B cell (primary cell): ENCODE data around the gene PMF1. TPM values are rescaled to one million over a fixed set of nuclear protein-coding genes. Genes with fewer than 3 reads are reported as not detected.

Source experiments
- ATAC-seq: fragments of 200-7000 bp; cut with Tn5 transposase; one replicate; pipeline ENCODE4 v1.10.0; 2021; ENCODE audit warnings: low read depth, mild to moderate bottlenecking, moderate number of reproducible peaks, moderate library complexity
- CTCF ChIA-PET: fragments of 350-600 bp; sonication (Branson Sonifier 250); formaldehyde crosslinking; loops from one replicate; lab custom pipeline; 2021; ENCODE audit warnings: antibody characterized with exemption, inconsistent platforms; lab: Charles Lee
- POLR2A ChIA-PET: fragments of 350-600 bp; sonication (Branson Sonifier 250); formaldehyde crosslinking; loops from one replicate; lab custom pipeline; 2021; ENCODE audit warnings: antibody characterized with exemption; lab: Charles Lee
- DNase-seq: peaks from one replicate; pipeline ENCODE4 v3.0.0; 2013
- H2AFZ ChIP-seq: 2 replicates; pipeline ENCODE4 v1.6.1; 2012; ENCODE audit warnings: mild to moderate bottlenecking, low read depth, low read length; ENCODE audit not compliant: insufficient read depth, poor library complexity, severe bottlenecking
- H3K27ac ChIP-seq, 2 donors: 1 replicate in 1 of 2; 2 replicates in 1 of 2; pipeline ENCODE4 v1.5.1; 2012 to 2013; ENCODE audit warnings: low read length in 2 of 2, mild to moderate bottlenecking in 2 of 2, moderate library complexity in 1 of 2
- H3K27me3 ChIP-seq, 4 experiments: fragments of 200-600 bp in 1 of 4; sonication (generic) in 1 of 4; replicated peaks in 1 of 4; 1 replicate in 2 of 4; 2 replicates in 2 of 4; pipeline versions ENCODE4 v1.6.1 to v1.7.0; 2013 to 2016; ENCODE audit warnings: low read length in 3 of 4, mild to moderate bottlenecking in 2 of 4, mixed read lengths in 1 of 4, moderate library complexity in 1 of 4; ENCODE audit not compliant: insufficient read depth in 4 of 4, control insufficient read depth in 3 of 4; ENCODE audit errors: control extremely low read depth in 1 of 4
- H3K36me3 ChIP-seq, 2 experiments: replicated peaks in 1 of 2; 1 replicate in 1 of 2; 2 replicates in 1 of 2; pipeline versions ENCODE4 v1.6.1 to v1.7.1; 2013; ENCODE audit warnings: low read length in 1 of 2; ENCODE audit not compliant: insufficient read depth in 2 of 2, control insufficient read depth in 1 of 2; ENCODE audit errors: control extremely low read depth in 1 of 2, extremely low read depth in 1 of 2
- H3K4me1 ChIP-seq, 2 donors: fragments of 200-600 bp in 1 of 2; sonication (generic) in 1 of 2; 1 replicate in 1 of 2; 2 replicates in 1 of 2; pipeline versions ENCODE4 v1.5.1 to v1.6.1; 2013 to 2017; ENCODE audit warnings: low read length in 2 of 2; ENCODE audit not compliant: control insufficient read depth in 2 of 2, insufficient read depth in 2 of 2
- H3K4me2 ChIP-seq: replicated peaks from 2 replicates; pipeline ENCODE3; 2012; ENCODE audit warnings: mild to moderate bottlenecking, low read depth, low read length; ENCODE audit not compliant: poor library complexity, severe bottlenecking
- H3K4me3 ChIP-seq, 5 experiments: fragments of 200-600 bp in 1 of 5; sonication (generic) in 1 of 5; 1 replicate in 3 of 5; 2 replicates in 2 of 5; pipeline versions ENCODE4 v1.5.1 to v1.7.0; 2011 to 2016; ENCODE audit warnings: low read length in 4 of 5, mild to moderate bottlenecking in 4 of 5, low read depth in 2 of 5, control low read depth in 1 of 5, moderate library complexity in 1 of 5; ENCODE audit not compliant: insufficient read depth in 1 of 5; ENCODE audit errors: control extremely low read depth in 1 of 5, extremely low read depth in 1 of 5
- H3K79me2 ChIP-seq: fragments of 200-600 bp; sonication (generic); one replicate; pipeline ENCODE4 v1.6.0; 2016; ENCODE audit warnings: low read length; ENCODE audit not compliant: control insufficient read depth, insufficient read depth
- H3K9ac ChIP-seq: fragments of 200-600 bp; sonication (generic); 2 replicates; pipeline ENCODE4 v1.6.1; 2017; ENCODE audit warnings: mild to moderate bottlenecking, low read length, moderate library complexity
- H3K9me3 ChIP-seq, 3 donors: one replicate each; pipeline versions ENCODE4 v1.6.1 to v1.7.1; 2013; ENCODE audit warnings: low read length in 2 of 3; ENCODE audit not compliant: control insufficient read depth in 2 of 3, insufficient read depth in 1 of 3; ENCODE audit errors: control extremely low read depth in 1 of 3
- H4K20me1 ChIP-seq: 2 replicates; pipeline ENCODE4 v1.6.0; 2012; ENCODE audit warnings: mild to moderate bottlenecking, low read length; ENCODE audit not compliant: insufficient read depth, control insufficient read depth, poor library complexity, severe bottlenecking
- H3K27ac Mint-ChIP-seq: one replicate; pipeline ENCODE4 v1.8.0; 2021; ENCODE audit warnings: mixed read lengths
- H3K27me3 Mint-ChIP-seq: one replicate; pipeline ENCODE4 v1.8.0; 2021; ENCODE audit warnings: mixed read lengths
- H3K4me1 Mint-ChIP-seq: one replicate; pipeline ENCODE4 v1.8.0; 2021; ENCODE audit warnings: mixed read lengths
- H3K4me3 Mint-ChIP-seq: one replicate; pipeline ENCODE4 v1.8.0; 2021; ENCODE audit warnings: mixed read lengths
- H3K9me3 Mint-ChIP-seq: one replicate; pipeline ENCODE4 v1.8.0; 2022; ENCODE audit warnings: mixed read lengths; ENCODE audit not compliant: insufficient read depth
- CTCF ChIP-seq: fragments of 200-600 bp; IDR thresholded peaks from one replicate; pipeline ENCODE4 v1.8.0; 2022; ENCODE audit warnings: antibody characterized with exemption, mild to moderate bottlenecking
- EZH2 ChIP-seq: IDR thresholded peaks from 2 replicates; pipeline ENCODE4 v1.6.1; 2012; ENCODE audit warnings: borderline replicate concordance, low read depth, mild to moderate bottlenecking, moderate library complexity, low read length; ENCODE audit not compliant: insufficient read depth, poor library complexity, severe bottlenecking
- WGBS: methylation state at CpG from one replicate; pipeline ENCODE4 v1.1.5; 2013; ENCODE audit warnings: missing lambda C conversion rate; ENCODE audit not compliant: insufficient coverage; 5-methylcytosine and 5-hydroxymethylcytosine counted together
- intact Hi-C: fragments of 100-400 bp; cut with micrococcal nuclease; formaldehyde crosslinking; loops from one replicate; pipeline ENCODE4 v1.10.0; 2022
- polyA plus RNA-seq: library from polyadenylated mRNA; depleted of rRNA; stranded (reverse); fragments of >200 nt; gene quantifications from 2 replicates; pipeline ENCODE4 v1.2.3, GENCODE V29; 2012
- total RNA-seq, 2 donors: library from RNA; stranded (reverse); fragments of 120-200 nt in 1 of 2; gene quantifications; 1 replicate in 1 of 2; 2 replicates in 1 of 2; pipeline versions ENCODE4 v1.2.3 to v1.2.4, GENCODE V29; 2013 to 2022

PMF1 gene
- total and polyA plus RNA-seq, 2 donors (not counting 1 experiment from before 2014, with no cell fraction given): 58.3 to 101 TPM

GRCh38 chr1:156263288-156263655 is 50.5 kb downstream of the PMF1 start:
- no peak overlapping the region for H3K9ac ChIP-seq
- no peak overlapping the region for H3K4me3 ChIP-seq
- peaks cover 22 to 83% of the 10 kb centered on the region in 2 experiments for H3K36me3 ChIP-seq
- H3K27ac Mint-ChIP-seq: no peak overlapping the region
- no peak overlapping the region for H2AFZ ChIP-seq
- CTCF ChIA-PET: no interaction called here
- H3K27ac ChIP-seq: no peak overlapping the region
- H3K27me3 ChIP-seq: no peaks in the 10 kb centered on the region
- DNase-seq: no peak
- POLR2A ChIA-PET: no interaction called here
- no peaks in the 10 kb centered on the region for H4K20me1 ChIP-seq
- TF ChIP-seq EZH2 (no peak), CTCF (no peak)
- H3K4me2 ChIP-seq: no peak overlapping the region
- no peak overlapping the region for H3K4me3 Mint-ChIP-seq
- no peaks in the 10 kb centered on the region for H3K27me3 Mint-ChIP-seq
- no peaks in the 10 kb centered on the region for H3K4me1 Mint-ChIP-seq
- no peak for ATAC-seq
- intact Hi-C loops: no loop called here
- no peaks in the 10 kb centered on the region for H3K79me2 ChIP-seq
- H3K4me1 ChIP-seq: no peaks in the 10 kb centered on the region
- WGBS: 92% methylated on average over 2 of the region's 9 CpGs
- H3K9me3 ChIP-seq: no peaks in the 10 kb centered on the region
- H3K9me3 Mint-ChIP-seq: no peaks in the 10 kb centered on the region

DNA sequence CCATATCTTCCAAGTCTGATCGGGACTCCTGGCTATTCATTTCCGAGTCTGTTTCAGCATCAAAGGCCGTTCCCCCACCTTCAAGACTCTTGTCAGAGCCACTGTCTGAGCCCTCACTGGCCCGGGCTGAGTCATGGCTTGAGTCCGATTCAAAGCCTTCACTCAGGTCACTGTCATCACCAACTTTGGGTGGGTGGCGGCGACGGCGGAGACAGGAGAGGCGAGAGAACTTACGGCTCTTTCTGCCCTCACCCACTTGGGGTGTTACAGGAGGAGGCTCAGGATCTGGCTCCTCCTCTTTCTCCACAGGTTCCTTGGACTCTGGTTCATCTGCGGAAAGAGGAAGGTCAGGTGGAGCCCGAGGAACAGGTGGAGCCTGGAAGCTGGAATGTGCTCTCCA is 53.2 kb downstream of the PMF1 start:
- Mint-ChIP-seq H3K27ac (no peak overlapping the region), H3K4me3 (no peak overlapping the region), H3K4me1 (no peaks in the 10 kb centered on the region), H3K27me3 (no peaks in the 10 kb centered on the region), H3K9me3 (no peaks in the 10 kb centered on the region)
- H4K20me1 ChIP-seq: no peaks in the 10 kb centered on the region
- H3K4me3 ChIP-seq: no peak overlapping the region
- no peaks in the 10 kb centered on the region for H3K4me1 ChIP-seq
- no peaks in the 10 kb centered on the region for H3K79me2 ChIP-seq
- H3K9me3 ChIP-seq: no peaks in the 10 kb centered on the region
- H3K36me3 ChIP-seq: peaks cover 27 to 73% of the 10 kb centered on the region in 2 experiments
- H2AFZ ChIP-seq: no peak overlapping the region
- 97% methylated on average over 11 of the region's 13 CpGs for WGBS
- H3K9ac ChIP-seq: no peak overlapping the region
- TF ChIP-seq CTCF (no peak), EZH2 (no peak)
- intact Hi-C loops: no loop called here
- ChIA-PET CTCF (no interaction called here), POLR2A (no interaction called here)
- no peak overlapping the region for H3K4me2 ChIP-seq
- ATAC-seq (no peak), DNase-seq (no peak)
- H3K27ac ChIP-seq: no peak overlapping the region
- H3K27me3 ChIP-seq: no peaks in the 10 kb centered on the region
